Left renal cortex interstitium (tissue), 4 donors: ENCODE results near the gene MPC1. TPM values are rescaled to one million over a fixed set of nuclear protein-coding genes. Genes with fewer than 3 reads are reported as not detected.

Source experiments
- DNase-seq, 4 donors: peaks; one replicate each; pipeline ENCODE4 v3.0.0-alpha.2; 2013; ENCODE audit warnings: low read depth in 4 of 4, low spot score in 2 of 4, missing footprints in 1 of 4
- polyA plus RNA-seq, 4 donors: library from polyadenylated mRNA; unstranded; fragments of 120-200 nt; gene quantifications; one replicate each; pipeline ENCODE4 v1.2.1, GENCODE V29; 2013; ENCODE audit not compliant: insufficient read length in 4 of 4

MPC1 gene
- 10 to 100 TPM; 79.8 to 91.6 (median 87.2) TPM for polyA plus RNA-seq

DNA sequence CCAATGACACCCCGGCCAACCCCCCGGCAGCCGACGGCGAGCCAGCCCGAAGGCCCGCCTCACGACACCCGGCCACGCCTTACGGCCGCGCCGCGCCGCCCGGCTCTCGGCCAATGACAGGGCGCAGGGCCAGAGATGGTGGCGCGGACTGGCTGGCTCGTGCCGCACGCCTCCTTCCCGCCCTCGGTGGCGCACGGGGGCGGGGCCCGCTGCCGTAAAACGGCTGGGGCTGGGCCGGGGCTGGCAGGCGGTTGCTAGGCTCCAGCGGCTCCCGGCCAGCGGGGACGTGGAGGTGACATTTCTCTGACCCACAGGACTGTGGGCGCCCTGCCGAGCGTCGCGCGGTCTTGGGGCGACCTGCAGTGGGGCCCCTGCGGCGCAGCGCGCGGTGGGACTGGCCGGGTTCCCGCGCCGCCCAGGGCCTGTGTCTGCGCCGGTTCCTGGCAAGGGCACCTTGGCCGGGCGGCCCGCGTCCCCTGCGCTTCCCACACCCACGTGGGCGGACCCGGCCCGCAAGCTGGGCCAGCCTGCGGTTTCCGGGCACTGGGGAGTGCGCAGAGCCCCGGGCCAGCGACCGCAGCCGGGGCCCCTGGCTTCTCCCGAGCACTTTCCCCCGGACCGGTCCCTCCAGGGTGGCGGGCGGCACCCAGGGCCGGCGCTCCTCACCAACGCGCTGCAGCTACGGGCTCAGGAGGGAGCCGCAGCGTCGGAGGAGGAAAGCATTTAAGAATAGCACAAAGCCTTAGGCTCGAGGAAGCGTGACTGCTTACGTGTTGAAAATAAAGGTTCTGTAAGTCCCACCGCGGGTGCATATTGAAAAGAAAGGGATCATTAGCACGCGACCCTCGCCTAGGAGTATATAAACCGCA, at the start of gene MPC1:
Gene MPC1 (minus strand): TSS at position 8 of the 869 bp plus-strand sequence. CDS start 64 bp downstream, outside the sequence.
- peak; percentile 74 to 93 (median 89) for DNase-seq

- no peak for DNase-seq
These were observed 47.5 kb upstream of the MPC1 start for GRCh38 chr6:166430269-166430668.

DNA sequence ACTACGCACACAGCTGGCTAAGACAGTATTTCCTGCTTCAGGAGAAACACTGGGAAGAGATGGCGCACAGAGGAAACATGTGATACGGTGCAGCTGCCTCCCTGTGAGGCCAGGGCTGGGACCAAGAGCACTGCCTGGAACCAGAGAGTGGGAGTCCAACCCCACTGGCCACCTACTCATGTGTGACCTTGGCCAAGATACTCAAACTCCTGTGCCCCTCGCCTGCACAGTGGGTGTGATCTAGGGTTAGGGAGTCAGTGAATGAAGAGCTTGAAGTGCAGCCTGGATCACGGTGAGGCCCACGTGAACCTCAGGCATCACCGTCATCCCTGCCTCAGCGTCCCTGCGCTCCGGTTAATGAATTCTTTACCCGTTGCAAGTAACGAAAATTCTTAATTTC, 41.7 kb upstream of the MPC1 start:
- no peak for DNase-seq

DNA sequence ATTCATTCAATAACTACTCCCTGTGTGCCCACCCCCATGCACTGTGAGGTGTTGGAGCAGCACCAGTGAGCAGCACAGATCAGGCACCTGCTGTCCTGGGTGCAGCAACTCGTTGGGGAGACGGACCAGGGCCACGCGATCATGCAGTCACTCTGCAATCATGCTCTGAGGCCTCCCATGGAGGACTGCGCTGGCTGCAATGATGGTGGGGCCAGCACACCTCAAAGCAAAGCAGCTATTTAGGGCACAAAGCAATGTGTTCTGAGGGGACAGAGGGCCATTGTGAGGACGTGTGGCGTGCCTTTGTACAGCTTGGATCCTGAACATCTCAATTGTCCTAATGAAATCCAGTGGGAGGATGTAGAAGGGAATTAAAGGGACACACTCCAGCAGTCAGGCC, 41.0 kb upstream of the MPC1 start:
- no peak for DNase-seq

GRCh38 chr6:166423051-166423745, 40.5 kb upstream of the MPC1 start:
- no peak for DNase-seq

GRCh38 chr6:166422201-166422940, 39.6 kb upstream of the MPC1 start:
- DNase-seq: no peak

GRCh38 chr6:166420351-166420750, 37.6 kb upstream of the MPC1 start:
- DNase-seq: no peak

GRCh38 chr6:166419717-166420116, 37.0 kb upstream of the MPC1 start:
- DNase-seq: no peak

- no peak for DNase-seq
These were observed 36.5 kb upstream of the MPC1 start for GRCh38 chr6:166419286-166419685.

GRCh38 chr6:166418691-166419143, 36.0 kb upstream of the MPC1 start:
- DNase-seq: no peak

DNA sequence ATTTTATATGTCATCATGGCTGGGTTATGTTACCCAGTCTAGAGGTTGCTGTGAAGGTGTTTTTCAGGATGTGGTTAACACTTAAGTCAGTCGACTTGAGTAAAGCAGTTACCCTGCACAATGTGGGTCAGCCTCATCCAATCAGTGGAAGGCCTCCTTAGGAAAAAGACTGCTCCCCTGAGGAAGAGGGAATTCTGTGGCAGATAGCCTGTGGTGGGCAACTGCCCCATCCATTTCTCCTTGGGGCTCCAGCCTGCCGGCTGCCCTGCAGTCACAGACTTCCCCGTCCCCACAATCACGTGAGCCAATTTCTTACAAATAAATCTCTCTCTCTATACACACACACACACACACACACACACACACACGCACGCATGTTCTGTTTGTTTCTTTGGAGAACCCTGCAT, 34.5 kb upstream of the MPC1 start:
- no peak for DNase-seq

- DNase-seq: no peak
These were observed 33.1 kb upstream of the MPC1 start for GRCh38 chr6:166415833-166416347.

- no peak for DNase-seq
These were observed 32.6 kb upstream of the MPC1 start for GRCh38 chr6:166415306-166415705.

- no peak for DNase-seq
These were observed 30.8 kb upstream of the MPC1 start for GRCh38 chr6:166413491-166413951.

GRCh38 chr6:166412911-166413384, 30.2 kb upstream of the MPC1 start:
- DNase-seq: no peak

DNA sequence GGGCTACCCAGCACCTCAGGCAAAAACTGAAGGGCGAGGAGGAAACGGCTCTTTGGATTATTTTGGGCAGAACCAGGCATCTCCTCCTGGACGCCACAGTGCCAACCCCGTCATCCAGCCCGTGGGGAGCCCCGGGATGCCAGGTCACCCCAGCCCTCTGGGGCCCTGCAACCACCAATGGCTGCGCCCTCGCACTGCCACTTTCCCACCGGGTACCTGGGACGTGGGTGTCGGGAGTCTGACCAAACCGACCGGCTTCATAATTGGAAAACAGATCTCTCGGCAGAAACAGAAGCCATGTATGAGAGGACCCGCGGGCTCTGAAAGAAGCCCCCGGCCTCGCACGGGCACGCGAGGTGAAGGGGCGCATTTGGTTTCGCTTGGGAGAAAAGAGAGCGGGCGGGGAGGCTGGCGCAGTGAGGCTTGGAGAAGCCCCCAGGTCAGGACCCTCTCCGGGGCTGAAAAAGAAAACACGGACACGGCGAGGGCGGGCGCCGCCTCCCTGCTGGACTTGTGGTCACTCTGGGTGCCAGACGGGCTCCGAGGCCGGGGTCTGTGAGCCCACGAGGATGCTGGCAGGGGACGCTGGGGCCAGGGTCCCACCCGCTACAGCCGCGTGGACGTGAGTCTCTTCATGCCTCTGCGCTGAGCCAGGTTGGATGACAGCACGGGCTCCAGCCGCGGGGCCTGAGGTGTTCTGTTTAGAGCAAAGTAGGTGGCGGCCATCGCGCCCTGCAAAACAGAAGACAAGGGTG, 29.6 kb upstream of the MPC1 start:
- no peak for DNase-seq

DNA sequence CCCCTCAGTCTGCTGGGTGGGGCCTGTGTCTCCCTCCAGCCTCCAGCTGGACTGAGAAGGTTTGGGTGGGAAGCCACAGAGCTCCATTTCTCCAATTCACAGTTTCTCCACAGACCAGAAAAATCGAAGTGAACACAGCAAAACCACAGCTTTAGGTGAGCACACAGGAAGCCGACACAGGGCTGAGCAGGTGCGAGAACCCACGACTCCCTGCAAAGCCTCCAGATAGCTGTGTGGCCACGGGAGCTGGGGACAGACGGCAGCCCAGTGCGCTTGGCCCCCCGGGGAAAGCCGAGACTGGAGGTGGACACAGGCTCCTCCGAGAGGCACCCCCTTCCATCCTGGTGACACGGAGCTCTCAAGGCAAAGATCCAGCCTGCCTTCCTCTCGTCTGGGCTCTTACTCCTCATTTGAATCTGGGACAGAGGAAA, 29.0 kb upstream of the MPC1 start:
- no peak for DNase-seq

DNA sequence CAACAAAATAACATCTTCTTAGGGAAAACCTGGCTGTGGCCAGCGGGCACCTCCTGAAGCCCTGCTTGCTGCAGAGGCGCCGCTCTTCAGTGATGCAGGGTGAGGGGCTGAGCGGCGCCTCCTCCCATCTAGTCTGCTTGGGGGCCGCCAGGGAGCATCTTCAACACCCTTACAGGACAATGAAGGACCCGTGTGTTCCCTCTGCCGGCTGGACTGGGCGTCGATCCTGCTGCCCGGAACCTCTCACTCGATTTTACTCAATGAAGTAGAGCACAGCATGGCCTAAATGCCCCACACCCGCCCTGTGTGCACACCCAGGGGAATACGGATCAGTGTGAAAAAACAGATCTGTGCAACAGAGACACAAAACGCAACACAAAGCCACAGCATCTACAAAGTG, 28.5 kb upstream of the MPC1 start:
- DNase-seq: no peak

- DNase-seq: no peak
These were observed 27.7 kb upstream of the MPC1 start for GRCh38 chr6:166410426-166410935.
